ENCODE measurements around the gene CCDC178.

DNA sequence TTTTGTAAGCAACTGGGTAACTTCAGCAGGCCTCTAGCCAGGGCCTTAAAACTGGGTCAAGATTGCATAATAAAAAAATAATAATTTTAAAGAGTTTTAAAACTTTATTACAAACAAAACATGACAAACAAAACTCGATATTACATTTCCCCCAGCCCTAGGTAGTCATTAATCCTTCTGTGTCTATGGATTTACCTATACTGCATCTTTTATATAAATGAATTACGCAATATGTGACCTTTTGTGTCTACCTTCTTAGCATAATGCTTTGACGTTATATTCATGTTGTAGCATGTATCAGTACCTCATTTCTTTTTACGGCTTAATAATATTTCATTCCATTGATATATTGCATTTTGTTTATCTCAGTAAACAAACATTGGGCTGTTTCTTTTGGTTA lies 113.5 kb downstream of the CCDC178 start:
- TF ChIP-seq, protein P1, sequence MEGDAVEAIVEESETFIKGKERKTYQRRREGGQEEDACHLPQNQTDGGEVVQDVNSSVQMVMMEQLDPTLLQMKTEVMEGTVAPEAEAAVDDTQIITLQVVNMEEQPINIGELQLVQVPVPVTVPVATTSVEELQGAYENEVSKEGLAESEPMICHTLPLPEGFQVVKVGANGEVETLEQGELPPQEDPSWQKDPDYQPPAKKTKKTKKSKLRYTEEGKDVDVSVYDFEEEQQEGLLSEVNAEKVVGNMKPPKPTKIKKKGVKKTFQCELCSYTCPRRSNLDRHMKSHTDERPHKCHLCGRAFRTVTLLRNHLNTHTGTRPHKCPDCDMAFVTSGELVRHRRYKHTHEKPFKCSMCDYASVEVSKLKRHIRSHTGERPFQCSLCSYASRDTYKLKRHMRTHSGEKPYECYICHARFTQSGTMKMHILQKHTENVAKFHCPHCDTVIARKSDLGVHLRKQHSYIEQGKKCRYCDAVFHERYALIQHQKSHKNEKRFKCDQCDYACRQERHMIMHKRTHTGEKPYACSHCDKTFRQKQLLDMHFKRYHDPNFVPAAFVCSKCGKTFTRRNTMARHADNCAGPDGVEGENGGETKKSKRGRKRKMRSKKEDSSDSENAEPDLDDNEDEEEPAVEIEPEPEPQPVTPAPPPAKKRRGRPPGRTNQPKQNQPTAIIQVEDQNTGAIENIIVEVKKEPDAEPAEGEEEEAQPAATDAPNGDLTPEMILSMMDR (IDR thresholded peaks at IDR 0.05): no peak
- TF ChIP-seq POLR2A (IDR thresholded peaks at IDR 0.05): no peak
